OCI-LY1 (cell line): ENCODE data around the gene PRSS3.

Experiments
- EZH2 ChIP-seq: fragments of 200-600 bp; sonication (generic), shearing (Covaris generic); IDR thresholded peaks from 2 replicates; pipeline ENCODE4 v1.8.0; 2017; ENCODE audit warnings: borderline replicate concordance, mixed run types, mild to moderate bottlenecking, antibody characterized with exemption, low read length, moderate library complexity, mixed read lengths
- TF ChIP-seq, protein P1 (sequence below): fragments of 200-600 bp; sonication (generic), shearing (Covaris generic); IDR thresholded peaks from 2 replicates; pipeline ENCODE4 v1.5.1; 2017; ENCODE audit warnings: mild to moderate bottlenecking, antibody characterized with exemption, low read length, moderate library complexity, mixed read lengths

DNA sequence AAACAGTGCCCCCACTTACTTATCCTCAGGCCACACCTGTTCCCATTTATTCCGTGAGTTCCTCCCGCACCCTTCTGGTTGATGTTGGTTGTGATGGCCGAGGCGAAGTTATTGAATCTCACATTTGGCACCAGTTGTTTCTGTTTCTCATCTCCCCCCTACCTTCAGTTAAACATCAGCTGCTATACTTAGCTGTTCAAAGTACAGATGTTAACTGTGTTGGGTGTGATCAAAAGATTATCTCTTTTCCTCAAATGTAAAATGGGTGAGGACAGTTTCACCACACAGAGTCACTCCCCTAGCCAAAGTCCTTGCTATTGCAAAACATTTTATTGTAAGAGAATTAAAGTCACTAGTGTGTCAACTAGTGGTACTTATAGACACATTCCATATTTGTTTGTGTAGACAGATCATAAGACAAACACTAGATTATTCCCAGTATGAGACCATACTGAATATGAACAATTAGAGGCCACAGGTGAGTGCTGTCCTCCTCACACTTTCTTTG, 43.2 kb upstream of the PRSS3 start:
- TF ChIP-seq EZH2 = no peak
- TF ChIP-seq, protein P1, sequence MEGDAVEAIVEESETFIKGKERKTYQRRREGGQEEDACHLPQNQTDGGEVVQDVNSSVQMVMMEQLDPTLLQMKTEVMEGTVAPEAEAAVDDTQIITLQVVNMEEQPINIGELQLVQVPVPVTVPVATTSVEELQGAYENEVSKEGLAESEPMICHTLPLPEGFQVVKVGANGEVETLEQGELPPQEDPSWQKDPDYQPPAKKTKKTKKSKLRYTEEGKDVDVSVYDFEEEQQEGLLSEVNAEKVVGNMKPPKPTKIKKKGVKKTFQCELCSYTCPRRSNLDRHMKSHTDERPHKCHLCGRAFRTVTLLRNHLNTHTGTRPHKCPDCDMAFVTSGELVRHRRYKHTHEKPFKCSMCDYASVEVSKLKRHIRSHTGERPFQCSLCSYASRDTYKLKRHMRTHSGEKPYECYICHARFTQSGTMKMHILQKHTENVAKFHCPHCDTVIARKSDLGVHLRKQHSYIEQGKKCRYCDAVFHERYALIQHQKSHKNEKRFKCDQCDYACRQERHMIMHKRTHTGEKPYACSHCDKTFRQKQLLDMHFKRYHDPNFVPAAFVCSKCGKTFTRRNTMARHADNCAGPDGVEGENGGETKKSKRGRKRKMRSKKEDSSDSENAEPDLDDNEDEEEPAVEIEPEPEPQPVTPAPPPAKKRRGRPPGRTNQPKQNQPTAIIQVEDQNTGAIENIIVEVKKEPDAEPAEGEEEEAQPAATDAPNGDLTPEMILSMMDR = no peak
